CD4-positive, alpha-beta memory T cell (primary cell): ENCODE measurements around the gene RBFOX2. TPM values are rescaled to one million over a fixed set of nuclear protein-coding genes. Genes with fewer than 3 reads are reported as not detected.

ENCODE experiments used
- CTCF ChIA-PET: fragments of 350-600 bp; sonication (Branson Sonifier 250); formaldehyde crosslinking; loops from one replicate; lab custom pipeline; 2021; ENCODE audit warnings: inconsistent platforms; ENCODE audit not compliant: partially characterized antibody; lab: Charles Lee
- POLR2A ChIA-PET: fragments of 350-600 bp; sonication (Branson Sonifier 250); formaldehyde crosslinking; loops from one replicate; lab custom pipeline; 2021; ENCODE audit not compliant: partially characterized antibody; lab: Charles Lee
- DNase-seq, 5 donors: peaks; one replicate each; pipeline versions ENCODE4 v3.0.0 to v3.0.0-alpha.2; 2020 to 2022; ENCODE audit warnings: mixed read lengths in 1 of 5
- H3K27ac ChIP-seq: one replicate; pipeline ENCODE4 v1.7.0; 2013; ENCODE audit warnings: low read depth, low read length
- H3K27me3 ChIP-seq: 2 replicates; pipeline ENCODE4 v1.7.0; 2013; ENCODE audit warnings: mild to moderate bottlenecking, low read length, moderate library complexity; ENCODE audit not compliant: insufficient read depth
- H3K36me3 ChIP-seq: 2 replicates; pipeline ENCODE4 v1.7.0; 2013; ENCODE audit warnings: mild to moderate bottlenecking, low read length, moderate library complexity; ENCODE audit not compliant: insufficient read depth
- H3K4me1 ChIP-seq: 2 replicates; pipeline ENCODE4 v1.7.0; 2013; ENCODE audit warnings: mild to moderate bottlenecking, low read length, moderate library complexity; ENCODE audit not compliant: insufficient read depth
- H3K4me3 ChIP-seq, 2 donors: one replicate each; pipeline ENCODE4 v1.7.0; 2013; ENCODE audit warnings: low read length in 2 of 2, mild to moderate bottlenecking in 1 of 2
- H3K9me3 ChIP-seq, 2 donors: one replicate each; pipeline ENCODE4 v1.7.0; 2013; ENCODE audit warnings: low read length in 2 of 2, control low read depth in 1 of 2; ENCODE audit not compliant: control insufficient read depth in 1 of 2
- H3K27ac Mint-ChIP-seq, 7 donors: one replicate each; pipeline ENCODE4 v1.8.0; 2020 to 2021; ENCODE audit warnings: mixed read lengths in 7 of 7, mild to moderate bottlenecking in 6 of 7, inconsistent platforms in 3 of 7, moderate library complexity in 3 of 7
- H3K27me3 Mint-ChIP-seq, 2 donors: one replicate each; pipeline ENCODE4 v1.8.0; 2020 to 2021; ENCODE audit warnings: mixed read lengths in 2 of 2
- H3K36me3 Mint-ChIP-seq, 2 donors: one replicate each; pipeline ENCODE4 v1.8.0; 2020 to 2021; ENCODE audit warnings: mixed read lengths in 2 of 2, inconsistent platforms in 1 of 2, mild to moderate bottlenecking in 1 of 2
- H3K4me1 Mint-ChIP-seq, 4 donors: one replicate each; pipeline ENCODE4 v1.8.0; 2020 to 2021; ENCODE audit warnings: mixed read lengths in 4 of 4, mild to moderate bottlenecking in 1 of 4
- H3K4me3 Mint-ChIP-seq, 8 donors: one replicate each; pipeline ENCODE4 v1.8.0; 2020 to 2021; ENCODE audit warnings: mixed read lengths in 8 of 8, mild to moderate bottlenecking in 7 of 8, moderate library complexity in 6 of 8, inconsistent platforms in 3 of 8
- H3K9me3 Mint-ChIP-seq, 8 donors: one replicate each; pipeline ENCODE4 v1.8.0; 2020 to 2021; ENCODE audit warnings: mixed read lengths in 8 of 8, mild to moderate bottlenecking in 5 of 8, inconsistent platforms in 3 of 8, moderate library complexity in 1 of 8
- intact Hi-C: fragments of 100-400 bp; cut with micrococcal nuclease; formaldehyde crosslinking; loops from one replicate; pipeline ENCODE4 v1.15.1; 2023
- polyA plus RNA-seq, 2 donors: library from polyadenylated mRNA; unstranded; fragments of 300-500 nt; fragmentation: Illumina TruSeq; gene quantifications; one replicate each; pipeline ENCODE4 v1.2.3, GENCODE V29; 2021
- total RNA-seq, 2 experiments: library from RNA; stranded (reverse); gene quantifications; one replicate each; pipeline ENCODE4 v1.2.3, GENCODE V29; 2021

The RBFOX2 gene
- total and polyA plus RNA-seq, 4 experiments from 2014 or later: 0.68 to 1.3 (median 1.0) TPM

- no peaks in the 10 kb centered on the region for H3K36me3 Mint-ChIP-seq
These were observed 123.9 kb downstream of the RBFOX2 start for GRCh38 chr22:35904752-35905151.

DNA sequence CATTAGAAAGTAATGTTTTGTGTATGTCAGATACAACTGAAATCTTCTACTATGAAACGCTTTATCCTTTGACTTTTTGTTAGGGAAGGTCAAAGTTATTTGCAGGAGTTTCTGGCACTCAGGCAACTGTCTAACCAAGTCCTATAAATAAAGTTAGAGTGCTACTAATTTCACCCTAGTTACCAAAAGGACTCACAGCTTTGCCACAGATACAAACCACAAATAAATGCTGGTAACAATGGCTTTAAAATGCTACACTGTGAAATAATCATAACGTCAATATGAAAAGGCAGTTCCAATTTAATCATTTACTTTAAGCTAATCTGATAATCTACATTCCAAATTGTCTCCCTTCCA is 124.3 kb downstream of the RBFOX2 start:
- CTCF ChIA-PET: interaction anchor here (1.5 kb wide), 1 partner anchor 277 kb away, joined by 3 read pairs; no protein-coding TSS in a partner anchor
- intact Hi-C loops: no loop called here
- Mint-ChIP-seq H3K27me3 (peaks cover 0 to 5% of the 10 kb centered on the region in 2 donors), H3K27ac (no peak overlapping the region), H3K36me3 (no peaks in the 10 kb centered on the region), H3K4me1 (peaks cover 16 to 29% (median 21%) of the 10 kb centered on the region in 4 donors), H3K4me3 (no peak overlapping the region), H3K9me3 (no peaks in the 10 kb centered on the region)
- H3K9me3 ChIP-seq: no peaks in the 10 kb centered on the region
- DNase-seq: no peak
- no peak overlapping the region for H3K4me3 ChIP-seq
- no peaks in the 10 kb centered on the region for H3K27me3 ChIP-seq
- H3K27ac ChIP-seq: no peak overlapping the region
- H3K4me1 ChIP-seq: peaks cover 22% of the 10 kb centered on the region
- POLR2A ChIA-PET: no interaction called here
- H3K36me3 ChIP-seq: no peaks in the 10 kb centered on the region

More at GRCh38 chr22:35904752-35905151, 123.9 kb downstream of the RBFOX2 start:
- Mint-ChIP-seq H3K27me3 (peaks cover 0 to 5% of the 10 kb centered on the region in 2 donors), H3K4me3 (no peak overlapping the region), H3K27ac (no peak overlapping the region), H3K4me1 (peaks cover 16 to 24% (median 21%) of the 10 kb centered on the region in 4 donors), H3K9me3 (no peaks in the 10 kb centered on the region)
- Histone ChIP-seq H3K4me3 (no peak overlapping the region), H3K9me3 (no peaks in the 10 kb centered on the region), H3K27ac (no peak overlapping the region), H3K4me1 (peaks cover 18% of the 10 kb centered on the region), H3K36me3 (no peaks in the 10 kb centered on the region), H3K27me3 (no peaks in the 10 kb centered on the region)
- no peak for DNase-seq
- ChIA-PET CTCF (no interaction called here), POLR2A (no interaction called here)
- intact Hi-C loops: no loop called here

DNA sequence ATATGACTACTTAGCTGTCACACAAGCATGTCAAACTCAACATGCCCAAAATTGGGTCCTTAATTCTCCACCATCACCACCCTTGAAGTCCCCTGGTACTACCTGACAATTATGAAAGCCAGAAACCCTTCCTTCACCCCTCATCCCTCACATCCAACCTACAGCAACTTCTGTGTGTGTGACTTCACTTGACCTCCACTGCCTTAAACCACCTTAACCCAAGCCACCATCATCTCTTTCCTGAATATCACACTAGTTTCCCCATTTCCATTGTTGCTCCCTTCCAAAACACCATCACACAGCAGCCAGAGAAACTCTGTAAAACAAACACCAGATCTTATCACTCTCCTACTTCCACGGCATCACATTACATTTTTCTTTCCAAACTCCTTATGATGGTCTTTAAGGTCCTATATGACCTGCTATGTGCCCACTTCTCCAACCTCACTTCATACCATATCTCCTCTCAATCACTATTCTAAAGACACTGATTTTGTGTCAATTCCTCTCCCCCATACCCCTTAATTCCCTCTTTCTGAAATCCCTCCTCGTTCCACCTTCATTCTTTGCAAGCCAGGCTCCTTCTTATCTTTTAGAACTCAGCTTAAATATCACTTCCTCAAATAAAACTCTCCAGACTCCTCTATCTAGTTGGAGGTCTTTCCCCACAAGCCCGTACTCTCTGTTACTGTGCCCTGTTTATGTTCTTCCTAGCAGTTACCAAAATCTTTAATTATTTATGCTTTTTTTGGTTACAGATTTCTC is 124.9 kb downstream of the RBFOX2 start:
- H3K9me3 ChIP-seq: no peaks in the 10 kb centered on the region
- H3K27me3 ChIP-seq: no peaks in the 10 kb centered on the region
- ChIA-PET POLR2A (no interaction called here), CTCF (interaction anchor here (1.5 kb wide), 1 partner anchor 276 kb away, joined by 3 read pairs; no protein-coding TSS in a partner anchor)
- intact Hi-C loops: no loop called here
- no peak overlapping the region for H3K4me3 ChIP-seq
- H3K36me3 ChIP-seq: no peaks in the 10 kb centered on the region
- no peak for DNase-seq
- Mint-ChIP-seq H3K27ac (peak overlapping the region in 1 of 7 donors; percentile 42), H3K9me3 (no peaks in the 10 kb centered on the region), H3K4me3 (no peak overlapping the region), H3K27me3 (peaks cover 0 to 5% of the 10 kb centered on the region in 2 donors), H3K4me1 (peaks cover 16 to 29% (median 21%) of the 10 kb centered on the region in 4 donors), H3K36me3 (no peaks in the 10 kb centered on the region)
- H3K4me1 ChIP-seq: peaks cover 24% of the 10 kb centered on the region
- no peak overlapping the region for H3K27ac ChIP-seq

DNA sequence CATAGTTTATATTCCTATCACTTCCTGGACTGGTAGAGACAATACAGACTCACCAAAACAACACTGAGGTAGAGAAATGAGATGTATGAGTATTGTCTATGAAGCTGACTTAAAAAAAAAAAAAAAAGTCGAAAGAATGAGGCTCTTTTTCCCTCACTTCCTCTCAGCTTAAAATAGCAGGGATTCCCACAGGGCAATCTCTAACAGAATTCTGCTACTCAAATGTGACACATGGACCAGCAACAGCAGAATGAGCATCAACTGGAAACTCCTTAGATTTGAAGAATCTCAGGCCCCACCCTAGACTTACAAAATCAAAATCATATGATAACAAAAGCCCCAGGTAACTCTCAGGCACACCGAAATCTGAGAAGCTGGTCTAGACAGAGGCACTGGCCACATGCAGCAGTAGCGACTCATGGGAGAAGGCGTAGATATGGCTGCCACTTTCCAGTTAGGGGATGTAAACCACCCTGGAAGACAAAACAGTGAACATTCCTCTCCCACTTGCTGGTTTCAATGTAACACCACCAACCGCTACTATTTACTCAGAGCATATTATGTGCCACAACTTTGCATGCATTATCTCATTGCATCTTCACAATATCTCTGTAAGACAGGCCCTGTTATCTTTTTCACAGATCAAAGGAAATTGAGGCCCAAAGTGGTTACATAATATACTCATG is 128.0 kb downstream of the RBFOX2 start:
- H3K4me3 Mint-ChIP-seq: peak overlapping the region in 7 of 8 donors; percentile 6 to 67 (median 46)

DNA sequence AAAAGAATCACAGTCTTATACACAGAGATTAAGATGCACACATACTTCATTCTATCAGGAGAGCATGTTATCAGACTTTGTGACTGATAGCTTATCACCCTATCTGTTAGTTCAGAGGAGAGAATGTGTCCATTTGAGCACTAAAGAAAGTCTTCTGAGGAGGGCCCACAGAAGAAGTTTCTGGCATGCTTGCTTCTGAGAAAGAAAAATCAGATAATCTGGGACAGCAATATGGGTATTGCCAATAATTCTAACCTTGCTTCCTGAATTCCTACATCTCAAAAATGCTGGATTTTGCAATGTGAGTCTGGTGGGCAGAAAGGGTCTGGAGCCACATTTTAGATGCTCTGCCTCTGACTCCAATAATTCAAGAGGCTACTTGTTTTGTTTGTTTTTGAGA is 128.9 kb downstream of the RBFOX2 start:
- no peak overlapping the region for H3K4me3 ChIP-seq
- CTCF ChIA-PET: no interaction called here
- H3K4me1 ChIP-seq: peaks cover 24% of the 10 kb centered on the region
- POLR2A ChIA-PET: no interaction called here
- Mint-ChIP-seq H3K4me3 (peak overlapping the region in 1 of 8 donors; percentile 19), H3K36me3 (no peaks in the 10 kb centered on the region), H3K27ac (no peak overlapping the region), H3K27me3 (peaks cover 5 to 14% of the 10 kb centered on the region in 2 donors), H3K9me3 (no peaks in the 10 kb centered on the region), H3K4me1 (peaks cover 16 to 29% (median 21%) of the 10 kb centered on the region in 4 donors)
- DNase-seq: no peak
- intact Hi-C loops: no loop called here
- no peaks in the 10 kb centered on the region for H3K9me3 ChIP-seq
- no peaks in the 10 kb centered on the region for H3K36me3 ChIP-seq
- H3K27ac ChIP-seq: no peak overlapping the region
- no peaks in the 10 kb centered on the region for H3K27me3 ChIP-seq

More for the DNA sequence above, 128.0 kb downstream of the RBFOX2 start:
- no peaks in the 10 kb centered on the region for H3K36me3 ChIP-seq
- peaks cover 16 to 29% (median 21%) of the 10 kb centered on the region in 4 donors for H3K4me1 Mint-ChIP-seq
- no peaks in the 10 kb centered on the region for H3K36me3 Mint-ChIP-seq
- no peaks in the 10 kb centered on the region for H3K9me3 ChIP-seq
- peaks cover 24% of the 10 kb centered on the region for H3K4me1 ChIP-seq
- H3K27ac ChIP-seq: no peak overlapping the region
- POLR2A ChIA-PET: no interaction called here
- H3K9me3 Mint-ChIP-seq: no peaks in the 10 kb centered on the region
- H3K27me3 Mint-ChIP-seq: peaks cover 5 to 7% of the 10 kb centered on the region in 2 donors
- peak overlapping the region; percentile 26 to 88 (median 77) for H3K27ac Mint-ChIP-seq
- intact Hi-C loops: no loop called here
- DNase-seq: peak; percentile 25 to 50 (median 36)
- CTCF ChIA-PET: interaction anchor here (0.6 to 1.9 kb wide), 2 partner anchors 165 to 237 kb away, joined by 4 to 6 read pairs; no protein-coding TSS in a partner anchor
- H3K4me3 ChIP-seq: no peak overlapping the region
- no peaks in the 10 kb centered on the region for H3K27me3 ChIP-seq

DNA sequence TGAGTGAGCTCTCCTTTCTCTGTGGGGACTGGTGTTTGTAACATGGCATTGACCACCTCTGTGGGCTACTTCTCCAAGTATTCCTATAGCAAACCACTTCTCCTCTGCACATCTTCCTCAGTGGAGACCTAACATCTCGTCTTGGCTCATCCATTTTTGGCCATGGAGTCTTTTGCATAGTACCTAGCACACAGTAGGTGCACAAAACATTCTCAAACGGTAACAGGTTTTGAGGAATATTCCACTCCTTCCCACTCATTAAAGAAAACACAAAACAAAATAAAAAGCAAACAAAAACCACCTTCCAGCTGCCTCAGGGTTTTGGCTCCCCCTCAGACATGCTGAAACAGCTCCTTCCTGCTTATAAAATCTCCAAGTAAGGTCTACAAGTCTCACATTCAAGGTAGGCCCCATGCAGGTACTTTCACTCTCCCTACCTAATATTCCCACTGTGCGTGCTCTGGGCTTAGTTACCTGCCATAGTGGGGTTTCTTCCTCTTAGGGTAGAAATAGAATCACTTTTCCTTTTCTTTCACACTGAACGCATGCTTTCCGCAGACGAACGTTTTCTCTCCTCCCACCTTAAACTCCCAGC is 132.4 kb downstream of the RBFOX2 start:
- H3K27ac Mint-ChIP-seq: no peak overlapping the region
- no peaks in the 10 kb centered on the region for H3K9me3 Mint-ChIP-seq
- ChIA-PET CTCF (no interaction called here), POLR2A (no interaction called here)
- no peaks in the 10 kb centered on the region for H3K36me3 ChIP-seq
- peaks cover 11 to 19% (median 11%) of the 10 kb centered on the region in 4 donors for H3K4me1 Mint-ChIP-seq
- H3K27me3 Mint-ChIP-seq: peaks cover 13% of the 10 kb centered on the region in 2 donors
- no peak overlapping the region for H3K4me3 Mint-ChIP-seq
- no peaks in the 10 kb centered on the region for H3K36me3 Mint-ChIP-seq
- peaks cover 21% of the 10 kb centered on the region for H3K4me1 ChIP-seq
- H3K9me3 ChIP-seq: no peaks in the 10 kb centered on the region
- no peak overlapping the region for H3K27ac ChIP-seq
- intact Hi-C loops: no loop called here
- H3K4me3 ChIP-seq: no peak overlapping the region
- H3K27me3 ChIP-seq: no peaks in the 10 kb centered on the region
- DNase-seq: no peak
